HEK293T (cell line): ENCODE results near the gene BRIP1.

Experiments used
- BHLHE40 ChIP-seq: fragments of 450-650 bp; IDR thresholded peaks from 2 replicates; pipeline ENCODE4 v1.6.1; 2016; ENCODE audit warnings: mild to moderate bottlenecking, moderate library complexity, borderline replicate concordance
- ELF4 ChIP-seq: fragments of 450-650 bp; IDR thresholded peaks from 2 replicates; pipeline ENCODE4 v1.6.1; 2017; ENCODE audit warnings: antibody characterized with exemption
- FOXA1 ChIP-seq: fragments of 450-650 bp; IDR thresholded peaks from 2 replicates; pipeline ENCODE4 v1.6.1; 2016; ENCODE audit warnings: mild to moderate bottlenecking

GRCh38 chr17:61797283-61797682 lies 66.0 kb downstream of the BRIP1 start:
- no peak for TF ChIP-seq FOXA1
- TF ChIP-seq BHLHE40, result no peak
- no peak for TF ChIP-seq ELF4
